Tibial nerve (tissue), 4 donors: Measurements from ENCODE around the gene HIPK2. TPM values are rescaled to one million over a fixed set of nuclear protein-coding genes. Genes with fewer than 3 reads are reported as not detected.
A peak's percentile ranks its signal among the peaks of the same experiment; 100 is the strongest.

Source experiments
- DNase-seq, 2 donors: peaks; one replicate each; pipeline ENCODE4 v3.0.0-alpha.2; 2019; ENCODE audit warnings: low spot score in 2 of 2
- H3K27ac ChIP-seq, 4 donors: fragments of 200-600 bp; sonication (generic) in 3 of 4; one replicate each; pipeline ENCODE4 v1.5.1; 2017 to 2019; ENCODE audit warnings: mild to moderate bottlenecking in 1 of 4
- H3K27me3 ChIP-seq, 2 donors: fragments of 200-600 bp; sonication (generic) in 1 of 2; one replicate each; pipeline versions ENCODE4 v1.5.1 to v1.6.0; 2017 to 2019
- H3K36me3 ChIP-seq, 3 donors: fragments of 200-600 bp; sonication (generic); one replicate each; pipeline ENCODE4 v1.5.1; 2018 to 2019
- H3K4me1 ChIP-seq, 4 donors: fragments of 200-600 bp; sonication (generic) in 3 of 4; one replicate each; pipeline ENCODE4 v1.5.1; 2017 to 2019
- H3K4me3 ChIP-seq, 4 donors: fragments of 200-600 bp; sonication (generic) in 3 of 4; one replicate each; pipeline ENCODE4 v1.5.1; 2017 to 2019; ENCODE audit warnings: mild to moderate bottlenecking in 1 of 4, moderate library complexity in 1 of 4
- H3K9me3 ChIP-seq, 4 donors: fragments of 200-600 bp; sonication (generic) in 3 of 4; one replicate each; pipeline ENCODE4 v1.5.1; 2017 to 2019
- CTCF ChIP-seq, 5 experiments: fragments of 200-600 bp in 3 of 5; fragments of 450-650 bp in 2 of 5; sonication (generic) in 3 of 5; IDR thresholded peaks; one replicate each; pipeline ENCODE4 v1.5.1; 2016 to 2019; ENCODE audit warnings: antibody characterized with exemption in 5 of 5, mild to moderate bottlenecking in 3 of 5, moderate library complexity in 2 of 5
- EP300 ChIP-seq, 2 donors: sonication (generic); formaldehyde crosslinking; IDR thresholded peaks; one replicate each; pipeline ENCODE4 v1.6.1; 2017; ENCODE audit warnings: antibody characterized with exemption in 2 of 2, mild to moderate bottlenecking in 1 of 2
- POLR2A ChIP-seq, 2 donors: fragments of 450-650 bp; IDR thresholded peaks; one replicate each; pipeline ENCODE4 v1.6.1; 2017; ENCODE audit warnings: antibody characterized with exemption in 2 of 2, mild to moderate bottlenecking in 2 of 2, moderate library complexity in 2 of 2
- WGBS, 2 donors: methylation state at CpG; one replicate each; pipeline ENCODE4 v1.1.5; 2018; 5-methylcytosine and 5-hydroxymethylcytosine counted together
- total RNA-seq, 4 donors: library from RNA; depleted of rRNA; stranded (reverse); fragments of >200 nt; gene quantifications; one replicate each; pipeline ENCODE4 v1.1.0, GENCODE V29; 2016

The HIPK2 gene
- total RNA-seq, 4 donors from 2014 or later: 24.9 to 41.1 (median 29.7) TPM

GRCh38 chr7:139776486-139777132 is 1.2 kb downstream of the HIPK2 start:
- TF ChIP-seq CTCF (IDR thresholded peaks at IDR 0.05): no peak
- peak in 1 of 2 donors; percentile 53 for TF ChIP-seq EP300 (IDR thresholded peaks at IDR 0.05)
- TF ChIP-seq POLR2A (IDR thresholded peaks at IDR 0.05): peak in 1 of 2 donors; percentile 29
- Histone ChIP-seq H3K4me3 (peak overlapping the region; percentile 65 to 97 (median 75)), H3K9me3 (no peaks in the 10 kb centered on the region), H3K27ac (peak overlapping the region; percentile 87 to 98 (median 94)), H3K4me1 (peaks cover 0 to 38% (median 11%) of the 10 kb centered on the region in 4 donors), H3K36me3 (no peaks in the 10 kb centered on the region), H3K27me3 (no peaks in the 10 kb centered on the region)
- peak in 1 of 2 donors; percentile 31 for DNase-seq
- 0% methylated on average over 26 of the region's 26 CpGs for WGBS, 2 donors

GRCh38 chr7:139775829-139776266 is 1.9 kb downstream of the HIPK2 start:
- Histone ChIP-seq H3K27ac (peak overlapping the region; percentile 87 to 98 (median 94)), H3K4me1 (peaks cover 0 to 44% (median 13%) of the 10 kb centered on the region in 4 donors), H3K36me3 (no peaks in the 10 kb centered on the region), H3K4me3 (peak overlapping the region; percentile 65 to 97 (median 75)), H3K9me3 (no peaks in the 10 kb centered on the region), H3K27me3 (no peaks in the 10 kb centered on the region)
- 0 to 1% methylated on average over 11 of the region's 11 CpGs for WGBS, 2 donors
- peak; percentile 61 to 93 for DNase-seq
- peak in 1 of 2 donors; percentile 38 for TF ChIP-seq EP300 (IDR thresholded peaks at IDR 0.05)
- peak in 1 of 2 donors; percentile 42 for TF ChIP-seq POLR2A (IDR thresholded peaks at IDR 0.05)
- peak; percentile 62 to 75 (median 69) for TF ChIP-seq CTCF (IDR thresholded peaks at IDR 0.05)

- no peaks in the 10 kb centered on the region for H3K9me3 ChIP-seq
- H3K27ac ChIP-seq: no peak overlapping the region
- WGBS, 2 donors: 90 to 95% methylated on average over 1 of the region's 1 CpG
- peaks cover 0 to 44% (median 13%) of the 10 kb centered on the region in 4 donors for H3K4me1 ChIP-seq
- TF ChIP-seq CTCF (IDR thresholded peaks at IDR 0.05): no peak
- no peak for TF ChIP-seq POLR2A (IDR thresholded peaks at IDR 0.05)
- TF ChIP-seq EP300 (IDR thresholded peaks at IDR 0.05): no peak
- H3K27me3 ChIP-seq: no peaks in the 10 kb centered on the region
- no peak for DNase-seq
- H3K36me3 ChIP-seq: peaks cover 0 to 4% (median 0%) of the 10 kb centered on the region in 3 donors
- no peak overlapping the region for H3K4me3 ChIP-seq
Measured at GRCh38 chr7:139774376-139774775, 3.4 kb downstream of the HIPK2 start.

- no peak for DNase-seq
- Histone ChIP-seq H3K27me3 (no peaks in the 10 kb centered on the region), H3K4me1 (peaks cover 0 to 40% (median 8%) of the 10 kb centered on the region in 4 donors), H3K9me3 (no peaks in the 10 kb centered on the region), H3K27ac (no peak overlapping the region), H3K36me3 (peaks cover 0 to 9% (median 0%) of the 10 kb centered on the region in 3 donors), H3K4me3 (no peak overlapping the region)
- TF ChIP-seq POLR2A (IDR thresholded peaks at IDR 0.05) (no peak), EP300 (IDR thresholded peaks at IDR 0.05) (no peak), CTCF (IDR thresholded peaks at IDR 0.05) (no peak)
- 95 to 97% methylated on average over 5 of the region's 5 CpGs for WGBS, 2 donors
Measured at GRCh38 chr7:139773371-139773770, 4.4 kb downstream of the HIPK2 start.

GRCh38 chr7:139772873-139773272 is 4.9 kb downstream of the HIPK2 start:
- Histone ChIP-seq H3K4me3 (no peak overlapping the region), H3K27me3 (no peaks in the 10 kb centered on the region), H3K36me3 (peaks cover 0 to 9% (median 0%) of the 10 kb centered on the region in 3 donors), H3K9me3 (no peaks in the 10 kb centered on the region), H3K4me1 (peaks cover 0 to 44% (median 9%) of the 10 kb centered on the region in 4 donors), H3K27ac (no peak overlapping the region)
- DNase-seq: no peak
- WGBS, 2 donors: 91 to 97% methylated on average over 6 of the region's 6 CpGs
- TF ChIP-seq POLR2A (IDR thresholded peaks at IDR 0.05): no peak
- TF ChIP-seq EP300 (IDR thresholded peaks at IDR 0.05): no peak
- no peak for TF ChIP-seq CTCF (IDR thresholded peaks at IDR 0.05)
